Ovary (tissue), 3 donors: ENCODE data around the gene NPW.

Experiments used
- CTCF ChIP-seq, 3 donors: fragments of 450-650 bp in 2 of 3; fragments of 200-600 bp in 1 of 3; IDR thresholded peaks; one replicate each; pipeline versions ENCODE4 v1.5.1 to v1.8.0; 2016 to 2022; ENCODE audit warnings: antibody characterized with exemption in 3 of 3, mild to moderate bottlenecking in 1 of 3
- EP300 ChIP-seq: sonication (generic); formaldehyde crosslinking; IDR thresholded peaks from one replicate; pipeline ENCODE4 v1.6.1; 2017; ENCODE audit warnings: antibody characterized with exemption
- POLR2A ChIP-seq: fragments of 450-650 bp; IDR thresholded peaks from one replicate; pipeline ENCODE4 v1.6.1; 2017; ENCODE audit warnings: antibody characterized with exemption, mild to moderate bottlenecking, moderate library complexity
- donor health status: DM: no; HTN: no; CAD: no.

DNA sequence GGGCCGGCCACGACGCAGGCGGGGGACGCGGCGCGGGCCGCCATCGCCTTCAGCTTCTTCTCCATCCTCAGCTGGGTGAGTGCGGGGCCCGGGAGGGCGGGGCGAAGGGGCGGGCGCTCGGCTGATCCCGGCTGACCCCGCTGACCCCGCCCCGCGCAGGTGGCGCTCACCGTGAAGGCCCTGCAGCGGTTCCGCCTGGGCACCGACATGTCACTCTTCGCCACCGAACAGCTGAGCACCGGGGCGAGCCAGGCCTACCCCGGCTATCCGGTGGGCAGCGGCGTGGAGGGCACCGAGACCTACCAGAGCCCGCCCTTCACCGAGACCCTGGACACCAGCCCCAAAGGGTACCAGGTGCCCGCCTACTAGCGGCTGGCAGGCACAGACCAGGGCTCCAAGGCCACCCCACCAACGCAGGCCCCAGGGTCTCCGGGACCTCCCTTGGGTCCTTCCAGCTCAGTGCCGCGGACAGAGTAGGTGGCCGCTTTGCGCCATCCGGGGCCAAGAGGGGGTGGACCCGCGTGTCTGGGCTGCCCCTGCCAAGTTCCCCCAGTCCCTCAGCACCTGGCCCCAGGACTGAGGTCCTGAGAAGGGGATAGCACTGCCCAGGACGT, 26.8 kb upstream of the NPW start:
- TF ChIP-seq CTCF (IDR thresholded peaks at IDR 0.05) (no peak), POLR2A (no peak), EP300 (no peak)
